DMS79 (cell line): ENCODE results near the gene OR11H7.
"Not testable (repeated sequence)": the region's sequence is repeated elsewhere in the genome, so short reads cannot be mapped to it uniquely, and the experiment has no call there.

Source experiments
- DNase-seq: peaks from one replicate; lab custom pipeline; 2025; lab: John Stamatoyannopoulos, UW

OR11H7 gene

GRCh38 chr14:20228681-20229080 lies at the start of gene OR11H7:
TSS of gene OR11H7 (plus strand) at chr14:20228981.
- no peak for DNase-seq

- no peak for DNase-seq
Observed at GRCh38 chr14:20179218-20179617, 49.6 kb upstream of the OR11H7 start.

- no peak for DNase-seq
Observed at GRCh38 chr14:20179880-20180279, 48.9 kb upstream of the OR11H7 start.

- DNase-seq = no peak
Observed at GRCh38 chr14:20180486-20180885, 48.3 kb upstream of the OR11H7 start.

GRCh38 chr14:20184181-20184580 lies 44.6 kb upstream of the OR11H7 start:
- DNase-seq = no peak

GRCh38 chr14:20190596-20190995 lies 38.2 kb upstream of the OR11H7 start, which contains the start of gene OR11G2:
TSS of gene OR11G2 (plus strand) at chr14:20190896. CDS start at chr14:20197438, 6,542 bp downstream.
- no peak for DNase-seq

GRCh38 chr14:20191396-20191795 lies 37.4 kb upstream of the OR11H7 start:
- DNase-seq = no peak

- DNase-seq = no peak
Observed at GRCh38 chr14:20194101-20194500, 34.7 kb upstream of the OR11H7 start.

- not testable (repeated sequence) for DNase-seq
Observed at GRCh38 chr14:20195170-20195569, 33.6 kb upstream of the OR11H7 start.

GRCh38 chr14:20195911-20196310 lies 32.9 kb upstream of the OR11H7 start:
- DNase-seq = no peak

- DNase-seq = no peak
Observed at GRCh38 chr14:20197459-20197858, 31.3 kb upstream of the OR11H7 start.

GRCh38 chr14:20198991-20199390 lies 29.8 kb upstream of the OR11H7 start:
- DNase-seq = no peak

- no peak for DNase-seq
Observed at GRCh38 chr14:20204721-20205120, 24.1 kb upstream of the OR11H7 start.

GRCh38 chr14:20209595-20209994 lies 19.2 kb upstream of the OR11H7 start:
- no peak for DNase-seq

GRCh38 chr14:20212406-20212805 lies 16.4 kb upstream of the OR11H7 start:
- DNase-seq = not testable (repeated sequence)

- no peak for DNase-seq
Observed at GRCh38 chr14:20215196-20215595, 13.6 kb upstream of the OR11H7 start.

- DNase-seq = no peak
Observed at GRCh38 chr14:20219033-20219432, 9.7 kb upstream of the OR11H7 start.

- no peak for DNase-seq
Observed at GRCh38 chr14:20223410-20223809, 5.4 kb upstream of the OR11H7 start, which contains the start of gene OR11H6. TSS of gene OR11H6 (plus strand) at chr14:20223710. CDS start at chr14:20223710, 0 bp downstream.

- not testable (repeated sequence) for DNase-seq
Observed at GRCh38 chr14:20235415-20235814, 6.6 kb downstream of the OR11H7 start.

- no peak for DNase-seq
Observed at GRCh38 chr14:20247646-20248246, 19.0 kb downstream of the OR11H7 start.

- no peak for DNase-seq
Observed at GRCh38 chr14:20262642-20263128, 33.9 kb downstream of the OR11H7 start.

GRCh38 chr14:20264361-20264760 lies 35.6 kb downstream of the OR11H7 start:
- DNase-seq = not testable (repeated sequence)

- DNase-seq = no peak
Observed at GRCh38 chr14:20274062-20274461, 45.3 kb downstream of the OR11H7 start.

- DNase-seq = no peak
Observed at GRCh38 chr14:20277409-20277808, 48.6 kb downstream of the OR11H7 start.
